Vagina (tissue), 2 donors: ENCODE results near the gene DCC. TPM values are rescaled to one million over a fixed set of nuclear protein-coding genes. Genes with fewer than 3 reads are reported as not detected.

Source experiments
- DNase-seq, 2 donors: peaks; one replicate each; pipeline ENCODE4 v3.0.0-alpha.2; 2017; ENCODE audit errors: extremely low spot score in 2 of 2
- H3K27ac ChIP-seq: fragments of 200-600 bp; sonication (generic); one replicate; pipeline ENCODE4 v1.5.1; 2019
- H3K27me3 ChIP-seq: fragments of 200-600 bp; sonication (generic); one replicate; pipeline ENCODE4 v1.5.1; 2019
- H3K36me3 ChIP-seq, 2 donors: fragments of 200-600 bp; sonication (generic); one replicate each; pipeline ENCODE4 v1.5.1; 2017 to 2019
- H3K4me1 ChIP-seq: fragments of 200-600 bp; sonication (generic); one replicate; pipeline ENCODE4 v1.5.1; 2019
- H3K4me3 ChIP-seq, 2 donors: fragments of 200-600 bp; sonication (generic); 1 replicate in 1 of 2; 2 replicates in 1 of 2; pipeline ENCODE4 v1.5.1; 2016 to 2019
- H3K9me3 ChIP-seq: fragments of 200-600 bp; sonication (generic); one replicate; pipeline ENCODE4 v1.5.1; 2019
- CTCF ChIP-seq, 3 experiments: fragments of 450-650 bp in 2 of 3; fragments of 200-600 bp in 1 of 3; sonication (generic) in 1 of 3; IDR thresholded peaks; one replicate each; pipeline ENCODE4 v1.5.1; 2017 to 2019; ENCODE audit warnings: antibody characterized with exemption in 3 of 3, mild to moderate bottlenecking in 2 of 3, moderate library complexity in 2 of 3
- POLR2A ChIP-seq, 2 donors: fragments of 450-650 bp; IDR thresholded peaks; one replicate each; pipeline ENCODE4 v1.6.1; 2017; ENCODE audit warnings: antibody characterized with exemption in 2 of 2, mild to moderate bottlenecking in 2 of 2, moderate library complexity in 2 of 2
- POLR2AphosphoS5 ChIP-seq, 2 donors: sonication (generic); formaldehyde crosslinking; IDR thresholded peaks; one replicate each; pipeline ENCODE4 v1.9.0; 2017; ENCODE audit warnings: antibody characterized with exemption in 2 of 2, mild to moderate bottlenecking in 2 of 2, low read depth in 1 of 2; ENCODE audit not compliant: insufficient read depth in 1 of 2
- intact Hi-C: fragments of 100-400 bp; cut with DNase I; formaldehyde crosslinking; loops from one replicate; pipeline ENCODE4 v1.15.1; 2023
- total RNA-seq: library from RNA; depleted of rRNA; stranded (reverse); fragments of >200 nt; gene quantifications from one replicate; pipeline ENCODE4 v1.2.3, GENCODE V29; 2016

DCC gene
- total RNA-seq, 1 donor from 2014 or later: not detected

GRCh38 chr18:53056064-53056463 lies 716.1 kb downstream of the DCC start:
- TF ChIP-seq POLR2A (IDR thresholded peaks at IDR 0.05): no peak
- no peak overlapping the region for H3K27ac ChIP-seq
- intact Hi-C loops: no loop called here
- H3K27me3 ChIP-seq: no peaks in the 10 kb centered on the region
- no peak for DNase-seq
- no peaks in the 10 kb centered on the region for H3K4me1 ChIP-seq
- H3K9me3 ChIP-seq: no peaks in the 10 kb centered on the region
- no peaks in the 10 kb centered on the region for H3K36me3 ChIP-seq
- no peak overlapping the region for H3K4me3 ChIP-seq

- Histone ChIP-seq H3K27me3 (no peaks in the 10 kb centered on the region), H3K9me3 (no peaks in the 10 kb centered on the region), H3K4me1 (no peaks in the 10 kb centered on the region), H3K36me3 (no peaks in the 10 kb centered on the region), H3K4me3 (no peak overlapping the region), H3K27ac (no peak overlapping the region)
- TF ChIP-seq POLR2A (IDR thresholded peaks at IDR 0.05): no peak
- TF ChIP-seq POLR2AphosphoS5 (IDR thresholded peaks at IDR 0.05; ENCODE audit: insufficient read depth in 1 of 2, low read depth in 1 of 2): no peak
- no peak for TF ChIP-seq CTCF (IDR thresholded peaks at IDR 0.05)
- intact Hi-C loops: no loop called here
- no peak for DNase-seq
These were observed 730.8 kb downstream of the DCC start for GRCh38 chr18:53070788-53071187.

GRCh38 chr18:53080687-53081086 lies 740.7 kb downstream of the DCC start:
- Histone ChIP-seq H3K27ac (no peak overlapping the region), H3K27me3 (no peaks in the 10 kb centered on the region), H3K9me3 (no peaks in the 10 kb centered on the region), H3K4me1 (no peaks in the 10 kb centered on the region), H3K4me3 (no peak overlapping the region), H3K36me3 (no peaks in the 10 kb centered on the region)
- no peak for TF ChIP-seq CTCF (IDR thresholded peaks at IDR 0.05)
- DNase-seq: no peak
- intact Hi-C loops: no loop called here

GRCh38 chr18:53093636-53094035 lies 753.6 kb downstream of the DCC start:
- Histone ChIP-seq H3K27me3 (no peaks in the 10 kb centered on the region), H3K27ac (no peak overlapping the region), H3K36me3 (no peaks in the 10 kb centered on the region), H3K4me1 (no peaks in the 10 kb centered on the region), H3K4me3 (no peak overlapping the region), H3K9me3 (no peaks in the 10 kb centered on the region)
- intact Hi-C loops: no loop called here
- no peak for DNase-seq
- no peak for TF ChIP-seq CTCF (IDR thresholded peaks at IDR 0.05)
- no peak for TF ChIP-seq POLR2A (IDR thresholded peaks at IDR 0.05)
- no peak for TF ChIP-seq POLR2AphosphoS5 (IDR thresholded peaks at IDR 0.05; ENCODE audit: insufficient read depth in 1 of 2, low read depth in 1 of 2)

GRCh38 chr18:53101536-53102105 lies 761.6 kb downstream of the DCC start:
- H3K27me3 ChIP-seq: no peaks in the 10 kb centered on the region
- no peaks in the 10 kb centered on the region for H3K36me3 ChIP-seq
- H3K4me1 ChIP-seq: no peaks in the 10 kb centered on the region
- H3K27ac ChIP-seq: no peak overlapping the region
- H3K4me3 ChIP-seq: no peak overlapping the region
- intact Hi-C loops: no loop called here
- H3K9me3 ChIP-seq: no peaks in the 10 kb centered on the region
- TF ChIP-seq POLR2AphosphoS5 (IDR thresholded peaks at IDR 0.05; ENCODE audit: insufficient read depth in 1 of 2, low read depth in 1 of 2) (no peak), POLR2A (IDR thresholded peaks at IDR 0.05) (no peak), CTCF (IDR thresholded peaks at IDR 0.05) (no peak)
- no peak for DNase-seq

GRCh38 chr18:53114441-53114840 lies 774.4 kb downstream of the DCC start:
- no peaks in the 10 kb centered on the region for H3K36me3 ChIP-seq
- no peaks in the 10 kb centered on the region for H3K27me3 ChIP-seq
- H3K9me3 ChIP-seq: no peaks in the 10 kb centered on the region
- no peaks in the 10 kb centered on the region for H3K4me1 ChIP-seq
- DNase-seq: no peak
- H3K27ac ChIP-seq: no peak overlapping the region
- H3K4me3 ChIP-seq: no peak overlapping the region
- no peak for TF ChIP-seq CTCF (IDR thresholded peaks at IDR 0.05)
- no peak for TF ChIP-seq POLR2A (IDR thresholded peaks at IDR 0.05)
- intact Hi-C loops: no loop called here
